SKM-1 treated with dmso at 0.1 percent for 144 hours (cell line): ENCODE data around the gene NEURL3.
"Not testable (repeated sequence)": the region's sequence is repeated elsewhere in the genome, so short reads cannot be mapped to it uniquely, and the experiment has no call there.

Source experiments
- DNase-seq: peaks from one replicate; lab custom pipeline; 2025; ENCODE audit not compliant: unreplicated experiment; lab: John Stamatoyannopoulos, UW

The NEURL3 gene

DNA sequence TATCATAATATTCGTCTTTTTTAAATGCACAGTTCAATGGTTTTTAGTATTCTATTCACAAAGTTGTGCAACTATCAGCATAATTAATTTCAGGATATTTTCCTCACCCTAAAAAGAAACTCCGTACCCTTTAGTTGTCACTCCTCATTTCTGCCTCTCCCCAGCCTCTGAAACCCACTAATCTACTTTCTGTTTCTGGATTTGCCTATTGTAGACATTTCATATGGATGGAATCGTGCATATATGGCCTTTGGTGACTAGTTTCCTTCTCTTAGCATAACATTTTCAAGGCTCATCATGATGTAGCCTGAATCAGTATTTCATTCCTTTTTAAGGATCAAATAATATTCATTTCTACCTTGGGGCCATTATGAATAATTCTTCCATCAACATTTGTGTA is 18.5 kb downstream of the NEURL3 start:
- DNase-seq = no peak

DNA sequence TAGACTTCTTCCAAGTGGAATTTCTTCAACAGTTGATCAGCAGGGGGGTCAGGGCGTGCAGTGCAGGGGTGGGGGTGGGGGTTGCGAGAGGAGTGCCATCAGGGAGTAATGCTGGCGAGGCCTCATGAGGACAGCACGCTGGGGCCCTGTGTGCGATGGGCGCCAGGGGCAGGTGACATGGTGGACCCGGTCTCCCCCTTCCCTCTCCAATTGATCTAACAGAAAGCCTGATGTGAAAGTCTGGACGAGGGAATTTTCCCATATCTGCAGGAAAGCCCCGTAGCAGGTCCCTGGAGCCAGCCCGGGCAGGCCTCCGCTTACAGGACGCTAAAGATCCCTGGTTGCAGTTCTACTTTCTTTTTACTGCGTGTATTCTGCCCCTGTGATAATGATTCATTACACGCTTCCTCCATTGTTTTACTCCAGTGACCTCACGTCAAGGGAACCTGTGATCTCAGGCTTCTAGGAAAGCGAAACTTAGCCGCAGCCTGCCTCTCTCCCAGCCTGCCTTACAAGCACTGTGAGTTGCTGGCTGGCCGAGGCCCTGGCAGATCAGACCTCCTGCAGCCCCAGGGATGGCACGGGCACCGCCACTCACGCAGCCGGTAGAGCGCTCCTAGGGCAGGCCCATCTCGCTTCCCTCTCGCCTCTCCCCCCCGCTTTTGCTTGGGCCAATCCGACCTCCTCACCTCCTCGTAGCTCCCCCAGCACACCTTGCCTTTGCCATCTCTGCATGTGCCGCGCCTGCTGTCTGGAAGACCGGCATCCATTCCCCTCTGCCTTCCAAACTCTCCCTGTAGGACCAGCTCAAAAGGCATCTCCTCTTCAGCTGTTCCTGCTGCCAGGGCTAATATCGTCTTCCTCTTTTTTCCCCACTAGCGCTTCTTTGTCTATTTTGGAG is 19.2 kb downstream of the NEURL3 start:
- DNase-seq = no peak

DNA sequence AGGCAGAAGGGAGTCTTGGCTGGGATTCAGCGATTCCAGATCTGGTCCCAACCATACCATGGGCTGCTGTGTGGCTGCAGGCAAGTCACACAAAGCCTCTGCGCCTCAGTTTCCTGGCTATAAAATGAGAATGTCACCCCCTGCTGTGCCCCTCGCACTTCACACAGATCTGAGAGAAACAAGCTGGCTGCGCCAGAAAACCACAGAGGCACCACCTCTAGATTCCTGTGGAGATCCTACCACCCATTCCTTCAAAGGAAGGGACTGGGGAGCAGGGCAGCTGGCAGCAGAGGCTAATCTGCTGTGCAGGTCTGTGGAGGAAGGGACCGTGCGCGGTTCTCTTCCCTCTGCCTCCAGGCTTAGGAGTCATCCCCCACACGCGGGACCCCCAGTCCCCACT is 19.8 kb downstream of the NEURL3 start:
- no peak for DNase-seq

DNA sequence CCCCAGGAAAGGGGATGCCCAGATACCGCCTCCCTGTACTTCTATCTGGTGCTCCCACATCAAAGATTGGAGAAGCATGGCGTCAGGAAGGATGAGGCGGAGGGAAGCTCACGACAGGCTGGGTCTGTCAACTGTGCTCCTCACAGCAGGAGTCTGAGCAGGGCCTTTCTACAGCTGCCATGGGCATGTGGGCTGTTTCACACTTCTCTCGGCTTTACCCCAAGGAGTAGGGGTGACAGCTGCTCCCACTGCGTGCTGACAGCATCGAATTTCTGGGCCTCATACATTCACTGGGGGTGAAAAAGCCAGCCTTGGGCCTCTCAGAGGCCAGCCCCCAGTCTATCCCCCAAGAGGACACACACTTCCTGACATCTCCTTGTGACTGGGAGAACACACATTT is 21.1 kb downstream of the NEURL3 start:
- no peak for DNase-seq

DNA sequence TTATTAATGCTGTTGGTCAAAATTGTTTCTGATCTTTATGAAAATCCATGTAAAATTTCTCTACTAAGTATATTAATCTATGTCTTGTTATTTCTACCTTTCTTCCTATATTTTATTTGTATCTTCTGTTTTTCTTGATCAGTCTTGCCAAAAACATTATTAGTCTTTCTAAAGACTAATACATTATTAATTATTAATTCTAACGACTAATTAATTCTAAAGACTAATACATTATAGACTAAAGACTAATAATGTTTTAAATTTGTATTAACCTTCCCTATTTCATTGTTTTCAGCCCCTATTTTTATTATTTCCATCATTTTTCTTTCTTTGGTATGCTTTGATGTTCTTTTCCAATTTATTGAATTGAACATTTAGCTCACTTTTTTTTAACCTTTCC is 27.7 kb downstream of the NEURL3 start:
- no peak for DNase-seq

DNA sequence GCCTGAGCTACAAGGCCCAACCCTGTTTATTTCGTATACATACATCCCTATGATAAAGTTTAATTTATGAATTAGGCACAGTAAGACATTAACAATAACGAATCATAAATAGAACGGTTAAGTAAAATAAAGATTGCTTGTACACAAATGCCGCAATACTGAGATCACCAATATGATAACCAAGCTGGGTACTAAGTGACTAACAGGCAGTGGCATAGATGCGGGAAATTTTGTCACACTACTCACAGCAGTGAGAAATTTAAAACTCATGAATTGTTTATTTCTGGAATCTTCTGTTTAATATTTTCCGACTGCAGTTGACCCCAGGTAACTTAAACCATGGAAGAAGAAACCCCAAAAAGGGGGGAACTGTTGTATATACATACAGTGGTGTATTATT is 33.4 kb downstream of the NEURL3 start:
- DNase-seq = no peak

DNA sequence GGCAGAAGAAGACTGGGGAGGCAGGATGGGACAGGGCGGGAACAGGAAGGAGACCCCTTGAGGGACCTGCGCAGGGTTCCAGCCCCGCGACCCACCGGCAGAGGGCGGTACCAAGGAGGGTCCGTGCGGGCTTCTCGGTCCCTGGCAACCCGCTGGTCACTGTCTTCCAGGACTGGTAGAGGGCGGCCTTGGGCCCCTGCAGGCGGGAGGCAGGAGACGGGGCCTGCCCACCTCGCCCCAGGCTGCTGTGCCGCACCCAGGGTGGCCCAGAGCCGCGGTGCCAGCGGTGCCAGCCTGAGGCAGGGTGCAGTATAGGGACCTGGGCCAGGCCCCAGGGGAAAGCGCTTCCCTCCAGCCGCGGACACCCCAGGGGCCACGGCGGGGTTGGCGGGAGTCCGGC is 34.5 kb downstream of the NEURL3 start:
- no peak for DNase-seq

DNA sequence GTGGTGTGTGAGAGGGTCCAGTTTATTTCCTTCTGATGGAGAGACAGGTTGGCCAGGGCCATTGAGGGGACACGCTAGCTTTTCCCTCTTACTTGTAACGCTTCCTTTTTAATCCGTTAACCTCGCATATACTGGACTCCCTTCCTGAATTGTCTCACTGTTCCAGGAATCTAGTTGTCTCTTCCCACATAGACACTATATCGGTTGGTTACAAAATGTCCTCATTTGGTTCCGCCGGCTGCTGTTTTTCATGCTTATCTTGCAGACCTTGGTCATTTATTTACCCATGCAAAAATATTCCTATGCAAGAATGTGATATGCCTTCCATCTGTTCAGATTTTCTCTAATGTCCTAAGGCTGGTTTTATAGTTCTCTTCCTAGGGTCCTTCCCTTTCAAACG is 35.0 kb downstream of the NEURL3 start:
- DNase-seq = no peak

DNA sequence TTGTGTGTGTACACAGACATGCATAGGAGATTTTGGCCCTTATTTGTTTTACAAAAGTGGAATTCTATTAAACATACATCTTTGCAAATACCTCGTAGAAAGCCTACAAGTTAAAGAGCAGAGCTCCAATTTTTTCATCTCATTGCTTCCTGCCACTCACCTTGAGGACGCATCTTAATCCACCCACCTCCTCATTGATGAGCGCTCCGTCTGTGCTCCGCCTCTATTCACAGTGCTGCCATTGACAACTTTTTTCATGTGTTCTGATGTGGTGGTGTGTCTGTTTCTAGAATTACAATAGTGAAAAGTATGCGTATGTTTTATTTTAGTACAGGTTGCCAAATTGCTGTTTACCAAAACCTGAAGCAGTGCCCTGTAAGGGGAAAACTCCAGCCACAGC is 36.3 kb downstream of the NEURL3 start:
- no peak for DNase-seq

DNA sequence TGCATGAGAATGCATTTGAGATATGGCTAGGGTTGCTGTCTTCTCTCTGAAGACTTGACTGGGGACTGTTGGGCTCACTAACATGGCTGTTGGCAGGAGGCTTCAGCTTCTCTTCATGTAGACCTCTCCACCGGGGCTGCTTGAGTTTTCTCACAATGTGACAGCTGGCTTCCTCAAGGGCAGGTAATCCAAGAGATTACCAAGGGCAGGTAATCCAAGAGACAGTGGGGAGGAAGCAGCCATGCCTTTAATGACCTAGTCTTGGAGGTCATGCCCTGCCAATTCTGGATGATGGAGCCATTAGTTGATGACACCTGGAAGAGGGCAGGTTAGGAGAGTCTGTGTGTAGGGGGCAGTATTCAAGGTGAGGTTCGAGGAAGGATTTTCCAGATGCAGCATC is 40.5 kb downstream of the NEURL3 start:
- no peak for DNase-seq

DNA sequence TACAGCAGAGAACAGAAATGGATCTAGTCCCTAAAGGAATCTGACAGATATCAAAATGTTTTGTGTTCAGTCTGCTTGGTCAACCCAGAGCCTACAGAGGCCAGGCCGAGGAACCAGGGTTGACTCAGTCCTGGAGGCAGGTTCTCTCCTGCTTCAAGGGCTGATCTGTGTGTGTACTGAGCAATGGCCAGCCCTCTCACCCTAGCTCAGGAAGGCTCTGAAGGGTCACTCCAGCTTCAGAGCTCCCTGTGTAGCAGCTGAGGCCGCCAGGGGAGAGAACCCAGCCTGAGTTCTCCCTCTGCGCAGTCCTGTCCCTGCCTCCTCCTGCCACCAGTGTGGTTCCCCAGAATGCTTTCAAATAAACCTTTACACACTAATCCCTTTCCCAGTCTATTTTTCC is 41.1 kb downstream of the NEURL3 start:
- DNase-seq = no peak

DNA sequence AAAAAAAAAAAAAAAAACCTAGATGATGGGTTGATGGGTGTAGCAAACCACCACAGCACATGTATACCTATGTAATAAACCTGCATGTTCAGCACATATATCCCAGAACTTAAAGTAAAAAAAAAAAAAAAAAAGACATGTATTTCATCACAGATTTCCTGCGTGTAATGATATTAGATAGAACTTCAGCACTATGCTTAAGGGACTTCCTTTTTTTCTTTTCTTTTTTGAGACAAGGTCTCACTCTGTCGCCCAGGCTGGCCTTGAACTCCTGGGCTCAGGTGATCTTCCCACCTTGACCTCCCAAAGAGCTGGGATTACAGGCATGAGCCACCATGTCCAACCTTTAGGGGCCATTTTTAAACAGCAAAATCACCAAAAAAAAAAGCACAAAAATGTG is 42.0 kb downstream of the NEURL3 start:
- peak; percentile 3 for DNase-seq

DNA sequence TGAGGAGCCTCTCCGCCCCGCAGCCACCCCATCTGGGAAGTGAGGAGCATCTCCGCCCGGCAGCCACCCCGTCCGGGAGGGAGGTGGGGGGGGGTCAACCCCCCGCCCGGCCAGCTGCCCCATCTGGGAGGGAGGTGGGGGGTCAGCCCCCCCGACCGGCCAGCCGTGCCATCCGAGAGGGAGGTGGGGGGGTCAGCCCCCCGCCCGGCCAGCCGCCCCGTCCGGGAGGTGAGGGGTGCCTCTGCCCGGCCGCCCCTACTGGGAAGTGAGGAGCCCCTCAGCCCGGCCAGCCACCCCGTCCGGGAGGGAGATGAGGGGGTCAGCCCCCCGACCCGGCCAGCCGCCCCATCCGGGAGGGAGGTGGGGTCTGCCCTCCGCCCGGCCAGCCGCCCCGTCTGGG is 43.5 kb downstream of the NEURL3 start:
- not testable (repeated sequence) for DNase-seq

DNA sequence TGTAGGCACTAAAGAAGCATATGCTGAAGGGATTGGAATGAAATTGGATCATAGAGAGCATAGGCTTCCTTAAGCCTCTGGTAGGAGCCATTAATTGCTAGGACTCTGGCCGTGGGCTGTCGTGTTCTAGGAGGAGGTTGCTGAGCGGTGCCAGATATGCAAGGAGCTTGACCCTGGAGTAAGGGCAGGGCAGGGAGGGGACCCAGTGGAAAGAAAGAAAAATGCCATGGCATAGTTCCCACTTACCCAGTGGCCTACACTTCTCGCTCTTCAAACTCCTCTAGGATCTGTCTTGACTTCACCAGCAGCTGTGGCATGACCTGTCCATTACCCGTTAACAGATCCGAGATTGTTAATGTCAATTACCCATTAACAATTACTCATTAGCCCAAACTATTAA is 53.1 kb downstream of the NEURL3 start:
- no peak for DNase-seq

DNA sequence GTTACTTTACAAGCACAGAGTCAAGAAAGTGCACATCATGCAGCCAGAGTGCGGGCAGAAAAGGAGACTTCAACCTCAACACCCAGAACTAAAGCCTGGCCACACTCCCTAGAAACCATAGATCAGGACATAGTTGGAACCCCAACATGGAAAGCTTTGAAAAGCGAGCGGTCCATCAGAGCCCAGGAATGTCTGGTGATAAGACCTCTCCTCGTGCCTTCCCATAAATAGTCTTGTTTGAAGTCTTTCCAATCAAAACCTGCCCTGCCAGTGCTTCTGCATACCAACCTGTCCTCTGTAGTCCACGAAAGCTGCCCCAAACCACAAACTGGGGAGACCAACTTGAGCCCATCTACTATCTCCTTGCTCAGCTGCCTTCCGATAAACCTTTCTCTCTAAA is 55.5 kb downstream of the NEURL3 start:
- DNase-seq = no peak

DNA sequence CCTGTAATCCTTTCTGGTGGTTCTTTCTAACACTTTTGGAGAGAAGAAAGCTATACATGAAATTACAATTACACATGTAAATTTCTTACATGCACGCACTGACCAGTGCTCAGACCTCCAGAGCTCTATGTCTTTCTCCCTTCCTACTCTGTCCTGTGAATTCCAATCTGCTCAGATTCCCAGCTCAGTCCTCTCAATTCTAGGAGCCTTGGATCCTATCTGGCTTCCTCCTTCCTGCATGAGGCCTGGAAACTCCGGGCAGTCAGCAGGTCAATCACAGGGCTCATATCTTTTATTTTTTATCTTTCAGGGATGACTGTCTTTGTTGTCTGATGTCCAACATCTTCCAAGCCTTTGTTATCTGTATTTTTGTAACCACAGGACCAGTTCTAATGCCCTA is 56.0 kb downstream of the NEURL3 start:
- no peak for DNase-seq

DNA sequence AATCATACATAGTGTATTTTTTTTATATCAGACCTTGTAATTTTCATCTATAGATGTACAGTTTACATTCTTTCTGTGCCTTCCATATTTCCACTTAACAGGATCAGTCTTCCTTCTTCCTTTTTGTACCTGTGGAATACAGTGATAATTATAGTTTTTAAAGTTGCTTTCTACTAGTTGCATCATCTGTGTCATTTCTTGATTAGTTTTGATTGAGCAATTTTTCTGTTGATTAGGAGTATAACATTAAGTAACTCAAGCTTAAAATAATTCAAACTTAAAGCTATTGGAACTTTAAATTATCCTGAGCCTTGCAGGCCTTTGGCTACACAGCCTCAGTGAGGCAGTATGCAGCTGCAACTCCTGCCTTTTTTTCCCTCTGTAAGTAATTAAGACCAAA is 57.4 kb downstream of the NEURL3 start:
- DNase-seq = no peak
